NCI-H2227 treated with DMSO at 0.1 percent for 48 hours (cell line): Measurements from ENCODE around the gene RNF145.

Source experiments
- DNase-seq: peaks from one replicate; lab custom pipeline; 2025; lab: John Stamatoyannopoulos, UW

The RNF145 gene

DNA sequence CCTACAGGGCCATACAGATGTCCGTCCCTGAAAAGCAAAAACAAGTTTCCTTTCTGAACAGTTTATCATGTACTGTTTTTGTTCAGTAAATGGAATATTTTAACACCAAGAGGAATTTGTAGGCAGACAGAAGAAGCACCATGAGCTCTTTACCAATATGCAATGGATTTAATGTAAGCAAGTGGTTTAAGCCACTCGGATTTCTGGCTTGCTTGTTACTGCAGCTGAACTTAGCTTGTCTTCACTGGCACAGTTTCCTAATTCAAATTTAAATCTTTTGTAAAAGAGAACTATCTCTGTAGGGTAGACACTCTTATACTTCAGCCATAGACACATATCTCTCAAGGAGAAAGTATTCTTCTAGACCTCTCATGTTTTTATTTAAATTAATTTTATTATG lies 96.9 kb downstream of the RNF145 start:
- DNase-seq, result no peak
